HG03025 (cell line): ENCODE data around the gene APPL2.
"Not testable (repeated sequence)": the region's sequence is repeated elsewhere in the genome, so short reads cannot be mapped to it uniquely, and the experiment has no call there.

Experiments used
- ATAC-seq: cut with Tn5 transposase; IDR thresholded peaks from one replicate; pipeline ENCODE4 v1.9.1; 2021; ENCODE audit warnings: mild to moderate bottlenecking, moderate library complexity; ENCODE audit not compliant: unreplicated experiment, low FRiP score

Gene APPL2

DNA sequence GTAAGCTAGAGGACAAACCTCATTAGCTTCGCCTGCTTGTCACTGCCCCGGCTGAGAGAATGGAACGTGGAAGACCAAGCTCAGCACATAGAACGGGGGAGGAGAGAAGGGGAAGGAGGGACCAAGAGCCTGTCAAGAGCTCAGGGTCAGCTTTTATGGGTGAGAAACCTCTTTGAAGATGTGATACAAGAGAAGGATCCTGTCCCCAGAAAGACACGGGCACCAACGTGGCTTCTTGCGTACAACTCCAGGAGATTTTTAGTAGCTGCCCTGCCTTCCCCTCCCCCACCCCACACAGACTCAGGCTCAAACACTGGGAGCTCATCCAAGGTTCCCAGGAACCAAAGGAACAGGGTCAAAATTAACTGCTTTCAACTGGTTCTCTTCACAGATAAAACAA, 34.7 kb downstream of the APPL2 start:
- ATAC-seq, result no peak

DNA sequence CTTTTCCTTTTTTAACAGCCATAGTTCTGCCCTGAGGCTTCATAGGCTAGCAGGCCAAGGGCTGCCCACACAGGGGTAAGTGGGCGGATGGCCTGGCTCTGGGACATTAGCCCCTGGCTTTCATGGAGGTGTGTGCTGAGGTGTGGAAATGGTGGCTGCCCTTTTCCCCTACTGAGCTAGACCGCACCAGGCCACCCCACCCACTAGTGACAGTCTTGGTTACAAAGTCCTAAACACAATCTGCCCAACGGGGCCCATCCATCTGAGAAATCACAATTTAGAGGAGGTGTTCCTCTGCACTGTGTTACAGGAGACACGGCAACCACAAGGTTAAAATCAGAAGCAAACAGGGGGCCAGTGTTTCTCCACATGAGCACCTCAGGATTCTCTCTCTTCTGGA, 35.6 kb downstream of the APPL2 start:
- ATAC-seq, result no peak

DNA sequence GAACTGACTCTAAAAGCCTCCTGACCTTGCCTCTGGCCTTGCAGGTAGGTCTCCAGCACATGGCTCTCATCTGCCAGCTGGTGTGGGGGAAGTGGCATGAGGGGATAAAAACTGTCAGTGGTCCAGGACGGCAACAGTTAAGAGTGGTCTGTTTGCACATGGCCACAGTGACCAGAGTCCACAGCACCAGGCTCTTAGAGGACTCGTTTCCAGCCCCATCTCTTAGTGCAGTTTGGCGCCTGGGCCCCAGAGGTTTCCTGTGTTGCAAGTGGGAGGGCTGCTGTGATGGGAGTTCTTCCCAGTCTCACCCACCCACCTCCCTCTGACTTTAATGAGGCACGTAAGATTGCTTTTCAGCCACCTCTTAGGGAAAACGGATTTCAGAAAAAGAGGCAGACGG, 37.0 kb downstream of the APPL2 start:
- ATAC-seq, result no peak

DNA sequence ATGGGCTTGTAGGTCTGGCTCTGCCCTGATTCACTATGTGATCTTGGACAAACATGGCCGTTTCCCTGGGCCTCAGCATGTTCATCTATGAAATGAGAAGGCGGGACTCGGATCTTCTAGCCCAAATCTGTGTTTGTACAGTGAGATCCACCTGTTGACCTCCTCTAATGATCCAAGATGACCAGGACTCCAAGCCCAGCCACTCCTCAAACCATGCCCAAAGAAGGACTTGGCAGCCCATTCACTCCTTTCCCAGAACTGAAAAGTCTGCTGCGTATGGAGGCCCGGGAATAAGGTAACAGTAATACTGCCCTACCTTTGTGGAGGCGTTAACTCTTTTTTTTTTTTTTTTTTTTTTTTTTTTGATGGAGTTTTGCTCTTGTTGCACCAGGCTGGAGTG, 39.9 kb downstream of the APPL2 start:
- no peak for ATAC-seq

DNA sequence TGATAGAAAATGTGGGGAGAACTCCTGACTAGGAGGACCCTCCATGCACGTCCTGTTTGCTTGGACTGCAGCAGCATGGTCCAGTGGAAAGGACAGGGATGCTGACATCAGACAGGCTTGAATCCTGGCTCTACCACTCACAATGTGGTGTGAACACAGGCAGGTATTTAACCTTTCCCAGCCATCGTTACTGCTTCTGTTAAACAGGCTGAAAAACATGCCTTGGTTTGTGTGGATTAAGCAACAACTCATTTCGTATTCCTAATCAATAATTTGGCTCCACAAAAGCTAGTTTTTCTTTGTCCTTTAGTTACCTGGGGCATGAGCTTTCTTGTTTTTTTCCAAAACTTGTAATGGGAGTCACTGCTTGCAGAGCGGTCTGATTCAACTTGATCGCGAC, 41.0 kb downstream of the APPL2 start:
- ATAC-seq, result no peak

DNA sequence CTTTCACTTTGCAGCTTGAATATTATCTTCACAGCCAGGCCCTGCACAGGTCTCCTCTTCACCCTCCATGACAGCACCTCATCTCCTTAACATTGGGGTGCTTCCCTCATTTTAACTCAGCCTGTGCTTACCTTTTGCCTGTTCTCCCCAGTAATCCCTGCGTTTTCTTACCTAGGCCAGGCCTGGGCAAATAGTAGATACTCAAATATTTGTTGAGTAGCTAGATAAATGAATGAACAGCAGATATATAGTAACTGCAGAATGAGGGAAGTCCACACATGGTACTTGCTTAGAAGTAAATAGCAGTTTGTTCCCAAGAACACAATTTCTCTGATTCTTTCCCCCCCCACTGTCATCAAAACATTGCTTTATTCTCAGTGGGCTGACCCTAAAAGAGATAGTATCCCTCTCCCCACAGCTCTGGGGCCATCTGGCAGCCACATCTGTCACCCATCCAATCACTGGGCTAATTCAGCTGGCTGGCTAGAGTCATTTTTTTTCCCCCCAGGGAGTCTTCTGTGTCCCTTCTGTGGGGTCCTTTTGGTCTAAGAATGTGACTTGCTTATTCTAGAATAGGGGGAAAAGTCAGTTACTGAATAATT, 43.2 kb downstream of the APPL2 start:
- ATAC-seq, result no peak

DNA sequence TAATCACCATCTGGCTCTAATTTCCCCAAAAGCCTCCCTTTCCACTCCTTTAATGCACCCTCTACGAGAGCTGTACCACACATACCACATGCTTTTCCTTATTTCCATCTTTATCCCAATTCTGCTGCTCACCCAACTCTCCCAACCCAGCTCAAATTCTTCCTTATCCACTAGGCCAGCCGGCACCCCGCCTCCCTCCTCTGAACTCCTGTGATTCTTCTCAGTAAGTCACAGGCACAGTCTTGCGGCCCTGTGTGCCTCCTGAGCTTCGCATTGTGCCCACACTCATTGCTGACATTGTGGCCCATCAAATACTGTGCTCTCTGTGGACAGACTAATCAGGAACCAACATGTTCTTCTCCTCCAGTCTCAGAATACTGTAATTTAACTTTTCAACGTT, 45.4 kb downstream of the APPL2 start:
- ATAC-seq, result no peak

DNA sequence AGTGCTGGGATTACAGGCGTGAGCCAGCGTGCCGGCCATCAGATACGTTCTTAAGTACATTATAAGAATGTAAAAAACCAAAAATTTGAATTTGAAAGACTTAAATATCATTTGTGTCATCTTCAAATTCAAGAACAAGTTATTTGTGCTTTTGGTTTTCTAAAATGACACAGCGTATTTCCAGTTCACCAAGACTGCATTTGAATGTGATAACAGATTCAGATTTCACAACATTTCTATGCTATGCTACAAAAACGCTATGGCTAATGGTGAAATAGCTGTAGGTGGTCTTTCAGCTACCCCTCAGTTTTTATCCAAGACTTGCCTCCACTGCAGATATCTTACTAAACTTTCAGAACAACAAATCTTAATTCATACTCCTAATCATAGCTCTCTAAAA, 46.7 kb downstream of the APPL2 start:
- no peak for ATAC-seq

DNA sequence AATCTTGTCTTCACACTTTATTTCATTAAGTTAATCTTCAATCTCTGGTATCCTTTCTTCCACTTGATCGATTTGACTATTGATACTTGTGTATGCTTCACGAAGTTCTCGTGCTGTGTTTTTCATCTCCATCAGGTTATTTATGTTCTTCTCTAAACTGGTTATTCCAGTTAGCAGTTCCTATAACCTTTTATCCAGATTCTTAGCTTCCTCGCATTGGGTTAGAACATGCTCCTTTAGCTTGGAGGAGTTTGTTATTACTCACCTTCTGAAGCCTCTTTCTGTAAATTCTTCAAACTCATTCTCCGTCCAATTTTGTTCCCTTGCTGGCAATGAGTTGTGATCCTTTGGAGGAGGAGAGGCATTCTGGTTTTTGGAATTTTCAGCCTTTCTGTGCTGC, 52.0 kb downstream of the APPL2 start:
- not testable (repeated sequence) for ATAC-seq

DNA sequence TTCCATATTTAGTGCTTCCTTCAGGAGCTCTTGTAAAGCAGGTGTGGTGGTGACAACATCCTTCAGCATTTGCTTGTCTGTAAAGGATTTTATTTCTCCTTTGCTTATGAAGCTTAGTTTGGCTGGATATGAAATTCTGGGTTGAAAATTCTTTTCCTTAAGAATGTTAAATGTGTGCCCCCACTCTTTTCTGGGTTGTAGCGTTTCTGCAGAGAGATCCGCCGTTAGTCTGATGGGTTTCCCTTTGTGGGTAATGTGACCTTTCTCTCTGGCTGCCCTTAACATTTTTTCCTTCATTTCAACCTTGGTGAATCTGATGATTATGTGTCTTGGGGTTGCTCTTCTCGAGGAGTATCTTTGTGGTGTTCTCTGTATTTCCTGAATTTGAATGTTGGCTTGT, 52.6 kb downstream of the APPL2 start:
- ATAC-seq, result not testable (repeated sequence)

DNA sequence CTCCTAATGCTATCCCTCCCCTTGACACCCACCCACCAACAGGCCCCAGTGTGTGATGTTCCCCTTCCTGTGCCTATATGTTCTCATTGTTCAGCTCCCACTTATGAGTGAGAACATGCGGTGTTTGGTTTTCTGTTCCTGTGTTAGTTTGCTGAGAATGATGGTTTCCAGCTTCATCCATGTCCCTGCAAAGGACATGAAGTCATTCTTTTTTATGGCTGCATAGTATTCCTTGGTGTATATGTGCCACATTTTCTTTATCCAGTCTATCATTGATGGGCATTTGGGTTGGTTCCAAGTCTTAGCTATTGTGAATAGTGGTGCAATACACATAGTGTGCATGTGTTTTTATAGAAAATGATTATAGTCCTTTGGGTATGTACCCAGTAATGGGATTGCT, 56.9 kb downstream of the APPL2 start:
- ATAC-seq, result not testable (repeated sequence)

DNA sequence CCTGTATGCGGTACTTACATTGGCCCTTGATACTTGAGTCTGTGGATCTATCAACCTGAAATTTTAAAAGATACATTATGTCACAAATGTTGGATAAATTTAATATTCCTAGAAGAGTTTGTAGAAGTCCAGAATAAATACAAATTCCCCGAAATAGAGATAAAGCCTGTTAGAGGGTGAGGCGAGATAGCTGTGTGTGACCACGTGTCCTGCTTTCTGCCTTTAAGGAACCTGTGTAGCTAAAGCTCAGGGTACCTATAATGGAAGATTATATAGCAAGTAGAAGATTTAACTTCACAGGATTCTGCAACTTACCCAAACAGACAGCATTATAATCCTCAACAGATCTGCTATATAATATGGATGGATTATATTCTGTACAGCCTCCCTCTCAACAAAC, 58.8 kb downstream of the APPL2 start:
- ATAC-seq, result no peak

DNA sequence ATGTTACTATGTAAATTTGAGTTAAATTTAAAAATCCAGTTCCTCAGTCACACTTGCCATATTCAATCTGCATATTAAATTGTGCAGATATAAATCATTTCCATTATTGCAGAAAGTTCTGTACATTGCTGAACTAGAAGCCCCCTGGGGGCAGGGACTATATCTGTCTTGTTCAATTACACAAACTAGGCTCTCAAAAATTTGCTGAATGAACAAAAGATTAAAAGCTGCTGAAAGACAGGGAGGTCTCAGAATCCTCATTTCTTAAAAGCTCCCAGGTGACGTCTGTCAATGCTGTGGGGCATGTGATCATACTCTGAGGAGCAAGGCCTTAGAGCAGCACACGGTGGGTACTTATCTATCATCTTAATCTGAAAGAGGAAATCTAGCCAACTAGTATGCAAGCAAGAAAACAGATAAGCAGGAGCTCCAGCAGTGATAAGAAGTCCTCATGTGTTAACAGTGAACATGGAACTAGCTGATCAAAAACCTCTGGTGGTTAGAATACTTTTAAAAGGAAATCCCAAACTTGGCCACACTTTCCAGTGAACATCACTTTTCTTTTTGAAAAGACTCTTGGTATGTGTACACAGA, 60.5 kb downstream of the APPL2 start:
- no peak for ATAC-seq

DNA sequence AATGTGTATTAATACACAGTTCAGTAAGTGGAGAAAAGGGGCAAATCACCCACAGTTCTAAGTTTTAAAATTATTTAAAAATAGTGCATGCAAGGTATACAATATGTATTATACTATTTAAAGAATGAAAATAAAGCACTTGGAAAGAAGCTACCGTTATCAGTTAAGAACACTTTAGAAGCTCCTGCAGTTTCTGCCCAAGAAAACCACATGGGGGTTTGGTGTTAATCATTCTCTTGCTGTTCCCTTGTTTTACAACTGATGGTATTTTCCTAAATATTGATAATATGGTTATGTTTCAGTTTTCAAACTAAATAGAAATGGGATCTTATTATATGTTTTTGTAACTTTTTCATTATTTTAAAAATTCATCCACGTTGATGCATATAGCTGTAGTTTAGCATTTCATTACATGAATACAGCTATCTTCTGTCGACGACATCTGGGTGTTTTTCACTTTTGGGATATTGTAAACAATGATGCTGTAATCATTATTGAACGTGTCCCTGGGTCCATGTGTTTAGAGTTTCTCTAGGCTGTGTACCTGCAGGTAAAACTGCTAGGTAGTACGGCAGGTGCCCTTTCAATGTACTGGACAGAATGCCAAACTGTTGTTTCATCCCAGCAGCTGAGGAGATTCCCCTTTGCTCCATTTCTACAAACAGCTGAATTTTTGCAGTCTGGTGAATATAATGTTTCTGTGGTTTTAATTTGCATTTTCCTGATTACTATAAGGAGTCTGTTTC, 64.1 kb downstream of the APPL2 start:
- no peak for ATAC-seq

DNA sequence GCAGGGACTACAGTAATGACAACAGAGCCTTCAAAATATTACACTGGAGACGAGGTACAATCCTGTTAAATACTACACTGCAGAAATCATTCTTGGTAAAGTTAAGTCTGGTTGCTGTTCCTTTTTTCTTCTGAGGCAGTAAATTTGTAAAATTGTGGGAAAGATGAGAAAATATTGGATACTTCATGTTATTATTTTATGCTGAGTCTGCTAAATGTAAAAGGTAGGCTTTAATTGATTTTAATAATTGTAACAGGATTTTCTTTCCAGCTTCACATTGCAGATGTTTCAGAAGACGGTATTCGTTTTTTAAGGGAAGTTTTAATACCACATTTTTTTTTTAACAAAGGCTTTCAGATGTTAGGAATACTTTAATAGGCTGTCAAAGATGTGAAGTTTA, 65.8 kb downstream of the APPL2 start:
- ATAC-seq, result no peak

DNA sequence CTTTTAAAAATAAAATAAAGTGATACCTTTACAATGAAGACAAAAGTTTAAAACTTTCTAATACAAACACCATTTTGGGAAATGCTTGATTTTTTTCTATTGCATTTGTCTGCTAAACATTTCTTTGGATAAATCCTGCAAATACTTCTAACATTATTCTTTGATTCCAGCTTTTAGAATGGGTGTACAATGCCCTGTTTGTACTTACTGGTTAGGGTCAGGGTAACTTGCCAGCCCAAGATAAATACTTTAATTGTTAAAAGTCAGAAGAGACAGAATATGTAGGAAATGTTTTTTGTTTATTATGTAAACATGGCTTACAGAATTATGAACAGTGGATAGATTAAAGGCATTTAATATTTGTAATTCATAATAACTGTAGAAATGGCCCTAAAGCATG, 68.0 kb downstream of the APPL2 start:
- no peak for ATAC-seq

DNA sequence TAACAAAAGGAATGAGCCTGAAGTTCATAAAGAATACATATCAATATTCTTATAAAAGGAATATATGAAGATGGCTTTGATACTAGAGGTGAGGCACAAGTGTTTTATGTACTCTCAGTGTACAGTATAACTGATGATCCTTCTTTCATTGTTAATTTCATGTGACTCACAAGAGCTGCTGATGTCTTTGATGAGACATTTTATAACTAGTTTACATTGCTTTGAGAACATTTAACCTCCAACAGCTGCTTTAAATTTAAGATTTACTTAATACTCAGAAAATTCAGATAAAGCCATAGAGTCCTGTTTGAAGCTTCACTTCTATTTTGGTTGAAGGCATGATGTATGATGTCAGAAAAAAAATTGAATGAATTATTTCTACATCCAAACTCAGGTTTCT, 68.6 kb downstream of the APPL2 start:
- ATAC-seq, result no peak

DNA sequence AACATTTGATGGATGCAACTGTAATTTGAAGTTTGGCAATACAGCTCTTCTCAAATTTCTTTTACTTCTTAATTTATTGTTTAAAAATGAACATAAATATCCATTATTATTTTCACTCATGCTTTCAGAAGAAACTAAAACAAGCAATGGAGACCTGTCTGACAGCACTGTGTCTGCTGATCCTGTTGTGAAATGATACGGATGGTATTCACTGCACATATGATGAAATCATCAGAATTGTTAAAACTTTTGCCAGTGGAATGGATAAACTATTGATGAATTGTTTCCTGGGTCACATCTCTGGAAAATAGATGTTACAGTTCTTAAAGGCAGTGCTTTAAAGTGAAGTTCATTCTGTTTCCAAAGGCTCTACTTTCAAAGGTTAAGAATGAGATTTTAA, 69.2 kb downstream of the APPL2 start:
- ATAC-seq, result no peak

DNA sequence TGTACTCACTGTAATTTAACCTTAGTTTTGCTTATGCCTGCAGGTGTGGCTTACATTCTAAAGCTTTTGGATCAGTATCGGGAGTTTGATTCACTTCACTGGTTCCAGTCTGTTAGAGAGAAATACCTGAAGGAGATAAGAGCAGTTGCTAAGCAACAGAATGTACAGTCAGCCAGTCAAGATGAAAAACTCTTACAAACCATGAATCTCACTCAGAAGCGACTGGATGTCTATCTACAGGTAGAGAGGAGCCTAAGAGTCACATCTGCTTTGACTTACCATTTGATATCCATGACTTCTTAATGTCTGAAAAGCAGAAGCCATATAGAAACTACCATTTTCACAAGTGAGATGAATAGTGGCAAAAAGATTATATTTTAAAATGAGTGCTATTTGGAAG, 71.9 kb downstream of the APPL2 start:
- ATAC-seq, result no peak

DNA sequence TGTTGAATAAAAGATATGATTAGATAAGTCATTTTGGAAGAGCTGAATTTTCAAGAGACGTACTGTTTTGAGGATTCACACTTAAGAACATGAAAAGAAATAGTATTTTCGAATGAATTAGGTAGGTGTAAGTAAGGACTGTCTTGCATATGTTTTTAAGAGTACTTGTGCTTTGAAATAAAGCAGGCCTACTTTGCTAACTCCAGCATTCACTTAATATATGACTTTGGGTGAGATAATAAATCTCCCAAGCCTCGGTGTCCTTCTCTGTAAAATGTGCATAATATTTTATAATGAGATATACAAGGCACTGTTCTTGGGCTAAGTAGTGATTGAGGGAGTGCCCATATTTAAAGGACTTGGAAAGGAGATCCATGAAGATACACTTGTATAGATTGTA, 73.8 kb downstream of the APPL2 start:
- ATAC-seq, result no peak

DNA sequence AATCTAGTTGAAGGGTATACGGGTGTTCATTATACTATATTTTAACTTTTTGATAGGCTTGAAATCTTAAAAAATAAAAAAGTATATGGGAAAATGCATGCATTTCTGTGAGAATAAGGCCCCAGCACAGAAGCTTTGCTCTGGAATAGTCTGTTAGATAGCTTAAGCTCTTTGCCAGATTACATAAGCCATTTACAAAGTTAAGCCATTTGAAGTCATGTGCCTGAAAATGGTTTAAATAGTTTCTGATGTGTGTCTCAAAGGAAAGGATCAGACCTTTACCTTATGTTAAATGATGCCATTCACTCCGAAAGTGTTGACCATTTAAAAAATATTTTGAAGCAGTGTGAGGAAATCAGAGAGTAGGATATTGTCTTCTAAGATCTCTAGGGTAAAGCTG, 77.1 kb downstream of the APPL2 start:
- ATAC-seq, result no peak

DNA sequence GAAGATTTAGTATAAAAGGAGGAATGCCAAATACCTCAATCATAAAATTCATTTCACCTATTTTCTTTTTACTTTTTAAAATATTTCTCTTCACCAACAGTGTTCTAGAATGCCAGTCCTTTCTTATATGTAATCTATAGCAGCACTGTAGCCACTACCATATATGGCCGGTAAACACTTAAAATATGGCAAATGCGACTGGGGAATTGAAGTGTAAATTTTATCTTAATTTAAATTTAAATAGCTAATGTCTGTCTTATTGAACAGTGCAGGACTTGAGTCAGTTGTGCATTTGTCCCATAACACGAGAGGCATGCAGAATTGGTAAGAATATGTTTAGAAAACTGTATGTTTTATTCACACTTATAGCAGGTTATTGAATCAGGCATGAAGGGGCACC, 78.4 kb downstream of the APPL2 start:
- no peak for ATAC-seq
